ENCODE results near the gene MRTFA.

Gene MRTFA

GRCh38 chr22:40526960-40527359 lies 109.6 kb downstream of the MRTFA start:
- Histone ChIP-seq H3K9me3 (ENCODE audit: low read length) (no peaks in the 10 kb centered on the region), H3K4me3 (ENCODE audit: low read depth in 1 of 2, low read length in 2 of 2) (no peak overlapping the region), H3K36me3 (ENCODE audit: insufficient read depth, low read length) (no peaks in the 10 kb centered on the region), H3K4me1 (ENCODE audit: insufficient read depth, low read length) (peaks cover 2% of the 10 kb centered on the region), H3K27ac (ENCODE audit: low read depth, low read length) (no peak overlapping the region), H3K27me3 (ENCODE audit: control insufficient read depth in 1 of 2, insufficient read depth in 2 of 2, low read length in 2 of 2) (no peaks in the 10 kb centered on the region), H3K9ac (ENCODE audit: low read length) (no peak overlapping the region)

GRCh38 chr22:40525250-40525884 lies 111.2 kb downstream of the MRTFA start:
- H3K9ac ChIP-seq (ENCODE audit: low read length) = no peak overlapping the region
- no peaks in the 10 kb centered on the region for H3K27me3 ChIP-seq (ENCODE audit: control insufficient read depth in 1 of 2, insufficient read depth in 2 of 2, low read length in 2 of 2)
- H3K4me3 ChIP-seq (ENCODE audit: low read depth in 1 of 2, low read length in 2 of 2) = no peak overlapping the region
- H3K4me1 ChIP-seq (ENCODE audit: insufficient read depth, low read length) = no peaks in the 10 kb centered on the region
- no peak overlapping the region for H3K27ac ChIP-seq (ENCODE audit: low read depth, low read length)
- H3K36me3 ChIP-seq (ENCODE audit: insufficient read depth, low read length) = no peaks in the 10 kb centered on the region
- H3K9me3 ChIP-seq (ENCODE audit: low read length) = no peaks in the 10 kb centered on the region

DNA sequence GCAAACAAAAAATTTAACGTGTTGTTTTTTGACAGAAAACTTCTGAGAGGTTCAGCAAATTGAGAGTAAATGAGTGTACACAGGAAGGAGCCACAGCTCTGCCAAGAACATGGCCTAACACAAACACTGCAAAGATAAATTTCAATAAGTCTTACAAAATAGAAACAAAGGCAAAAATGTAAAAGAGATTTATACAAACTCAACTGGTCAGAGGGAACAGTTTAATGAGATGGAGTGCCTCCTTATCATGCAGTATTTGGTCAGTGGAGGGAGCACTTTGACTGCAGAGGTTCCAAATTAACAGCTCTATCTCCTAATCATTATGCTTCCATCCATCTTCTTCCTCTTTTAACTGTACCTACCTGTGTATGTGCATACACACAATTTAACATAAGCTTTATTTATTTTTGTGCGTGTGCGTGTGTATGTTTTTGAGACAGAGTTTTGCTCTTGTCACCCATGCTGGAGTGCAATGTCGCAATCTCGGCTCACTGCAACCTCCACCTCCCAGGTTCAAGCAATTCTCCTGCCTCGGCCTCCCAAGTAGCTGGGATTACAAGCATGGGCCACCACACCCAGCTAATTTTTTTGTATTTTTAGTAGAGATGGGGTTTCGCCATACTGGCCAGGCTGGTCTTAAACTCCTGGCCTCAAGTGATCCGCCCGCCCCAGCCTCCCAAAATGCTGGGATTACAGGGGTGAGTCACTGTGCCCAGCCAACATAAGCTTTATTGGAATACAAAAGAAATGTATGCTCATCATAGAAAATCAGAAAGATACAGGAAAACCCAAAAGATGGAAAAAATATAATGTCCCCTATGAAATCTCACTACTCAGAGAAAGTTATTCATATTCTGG lies 111.9 kb downstream of the MRTFA start:
- no peaks in the 10 kb centered on the region for H3K36me3 ChIP-seq (ENCODE audit: insufficient read depth, low read length)
- no peak overlapping the region for H3K4me3 ChIP-seq (ENCODE audit: low read depth in 1 of 2, low read length in 2 of 2)
- H3K9me3 ChIP-seq (ENCODE audit: low read length) = no peaks in the 10 kb centered on the region
- H3K27ac ChIP-seq (ENCODE audit: low read depth, low read length) = no peak overlapping the region
- H3K4me1 ChIP-seq (ENCODE audit: insufficient read depth, low read length) = no peaks in the 10 kb centered on the region
- no peak overlapping the region for H3K9ac ChIP-seq (ENCODE audit: low read length)
- H3K27me3 ChIP-seq (ENCODE audit: control insufficient read depth in 1 of 2, insufficient read depth in 2 of 2, low read length in 2 of 2) = no peaks in the 10 kb centered on the region

- Histone ChIP-seq H3K4me1 (ENCODE audit: insufficient read depth, low read length) (no peaks in the 10 kb centered on the region), H3K27me3 (ENCODE audit: control insufficient read depth in 1 of 2, insufficient read depth in 2 of 2, low read length in 2 of 2) (no peaks in the 10 kb centered on the region), H3K9ac (ENCODE audit: low read length) (no peak overlapping the region), H3K9me3 (ENCODE audit: low read length) (no peaks in the 10 kb centered on the region), H3K27ac (ENCODE audit: low read depth, low read length) (no peak overlapping the region), H3K36me3 (ENCODE audit: insufficient read depth, low read length) (no peaks in the 10 kb centered on the region), H3K4me3 (ENCODE audit: low read depth in 1 of 2, low read length in 2 of 2) (no peak overlapping the region)
These were observed 114.4 kb downstream of the MRTFA start for GRCh38 chr22:40522141-40522540.

DNA sequence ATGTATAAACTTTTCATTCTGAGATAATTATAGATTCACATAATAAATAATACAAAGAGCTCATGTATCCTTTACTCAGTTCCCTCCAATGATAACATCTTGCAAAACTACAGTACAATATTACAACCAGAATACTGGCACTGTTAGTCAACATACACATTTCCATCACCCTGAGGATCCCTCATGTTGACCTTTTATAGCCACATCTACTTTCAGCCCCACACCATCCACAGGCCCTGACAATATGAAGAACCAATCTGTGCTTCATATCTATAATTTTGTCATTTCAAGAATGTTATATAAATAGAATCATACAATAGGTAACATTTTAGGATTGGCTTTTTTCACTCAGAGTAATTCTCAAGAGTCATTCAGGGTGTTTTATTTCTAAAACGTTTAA lies 115.5 kb downstream of the MRTFA start:
- no peaks in the 10 kb centered on the region for H3K9me3 ChIP-seq (ENCODE audit: low read length)
- H3K27me3 ChIP-seq (ENCODE audit: control insufficient read depth in 1 of 2, insufficient read depth in 2 of 2, low read length in 2 of 2) = no peaks in the 10 kb centered on the region
- no peaks in the 10 kb centered on the region for H3K36me3 ChIP-seq (ENCODE audit: insufficient read depth, low read length)
- H3K4me1 ChIP-seq (ENCODE audit: insufficient read depth, low read length) = no peaks in the 10 kb centered on the region
- no peak overlapping the region for H3K27ac ChIP-seq (ENCODE audit: low read depth, low read length)
- no peak overlapping the region for H3K4me3 ChIP-seq (ENCODE audit: low read depth in 1 of 2, low read length in 2 of 2)
- no peak overlapping the region for H3K9ac ChIP-seq (ENCODE audit: low read length)

- H3K9me3 ChIP-seq (ENCODE audit: low read length) = no peaks in the 10 kb centered on the region
- no peaks in the 10 kb centered on the region for H3K4me1 ChIP-seq (ENCODE audit: insufficient read depth, low read length)
- no peak overlapping the region for H3K9ac ChIP-seq (ENCODE audit: low read length)
- no peaks in the 10 kb centered on the region for H3K36me3 ChIP-seq (ENCODE audit: insufficient read depth, low read length)
- H3K4me3 ChIP-seq (ENCODE audit: low read depth in 1 of 2, low read length in 2 of 2) = no peak overlapping the region
- H3K27ac ChIP-seq (ENCODE audit: low read depth, low read length) = no peak overlapping the region
- no peaks in the 10 kb centered on the region for H3K27me3 ChIP-seq (ENCODE audit: control insufficient read depth in 1 of 2, insufficient read depth in 2 of 2, low read length in 2 of 2)
These were observed 116.0 kb downstream of the MRTFA start for GRCh38 chr22:40520562-40520961.

DNA sequence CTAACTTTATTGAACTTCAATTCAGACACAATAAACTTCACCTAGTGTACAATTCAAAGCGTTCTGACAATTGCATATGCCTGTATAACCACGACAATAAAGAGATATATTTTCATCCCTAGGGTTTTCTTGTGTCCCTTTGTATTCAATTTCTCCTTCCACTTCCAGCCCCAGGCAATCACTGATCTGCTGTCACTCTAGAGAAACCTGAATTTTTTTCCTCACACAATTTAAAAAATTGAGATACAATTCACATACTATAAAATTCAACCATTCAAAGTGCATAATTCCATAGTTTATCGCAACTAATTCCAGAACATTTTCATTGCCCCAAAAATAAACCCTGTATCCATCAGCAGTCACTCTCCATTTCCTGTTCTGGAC lies 116.6 kb downstream of the MRTFA start:
- H3K27ac ChIP-seq (ENCODE audit: low read depth, low read length) = no peak overlapping the region

GRCh38 chr22:40519284-40519947 lies 117.1 kb downstream of the MRTFA start:
- H3K27me3 ChIP-seq (ENCODE audit: control insufficient read depth in 1 of 2, insufficient read depth in 2 of 2, low read length in 2 of 2) = no peaks in the 10 kb centered on the region
- H3K9me3 ChIP-seq (ENCODE audit: low read length) = no peaks in the 10 kb centered on the region
- H3K9ac ChIP-seq (ENCODE audit: low read length) = no peak overlapping the region
- H3K27ac ChIP-seq (ENCODE audit: low read depth, low read length) = no peak overlapping the region
- H3K4me3 ChIP-seq (ENCODE audit: low read depth in 1 of 2, low read length in 2 of 2) = no peak overlapping the region
- H3K36me3 ChIP-seq (ENCODE audit: insufficient read depth, low read length) = no peaks in the 10 kb centered on the region
- H3K4me1 ChIP-seq (ENCODE audit: insufficient read depth, low read length) = no peaks in the 10 kb centered on the region

More for the DNA sequence above, 116.6 kb downstream of the MRTFA start:
- Histone ChIP-seq H3K9me3 (ENCODE audit: low read length) (no peaks in the 10 kb centered on the region), H3K9ac (ENCODE audit: low read length) (no peak overlapping the region), H3K36me3 (ENCODE audit: insufficient read depth, low read length) (no peaks in the 10 kb centered on the region), H3K4me3 (ENCODE audit: low read depth in 1 of 2, low read length in 2 of 2) (no peak overlapping the region), H3K4me1 (ENCODE audit: insufficient read depth, low read length) (no peaks in the 10 kb centered on the region), H3K27me3 (ENCODE audit: control insufficient read depth in 1 of 2, insufficient read depth in 2 of 2, low read length in 2 of 2) (no peaks in the 10 kb centered on the region)

GRCh38 chr22:40518840-40519239 lies 117.7 kb downstream of the MRTFA start:
- Histone ChIP-seq H3K36me3 (ENCODE audit: insufficient read depth, low read length) (no peaks in the 10 kb centered on the region), H3K4me3 (ENCODE audit: low read depth in 1 of 2, low read length in 2 of 2) (no peak overlapping the region), H3K9me3 (ENCODE audit: low read length) (no peaks in the 10 kb centered on the region), H3K27ac (ENCODE audit: low read depth, low read length) (no peak overlapping the region), H3K4me1 (ENCODE audit: insufficient read depth, low read length) (no peaks in the 10 kb centered on the region), H3K9ac (ENCODE audit: low read length) (no peak overlapping the region), H3K27me3 (ENCODE audit: control insufficient read depth in 1 of 2, insufficient read depth in 2 of 2, low read length in 2 of 2) (no peaks in the 10 kb centered on the region)

DNA sequence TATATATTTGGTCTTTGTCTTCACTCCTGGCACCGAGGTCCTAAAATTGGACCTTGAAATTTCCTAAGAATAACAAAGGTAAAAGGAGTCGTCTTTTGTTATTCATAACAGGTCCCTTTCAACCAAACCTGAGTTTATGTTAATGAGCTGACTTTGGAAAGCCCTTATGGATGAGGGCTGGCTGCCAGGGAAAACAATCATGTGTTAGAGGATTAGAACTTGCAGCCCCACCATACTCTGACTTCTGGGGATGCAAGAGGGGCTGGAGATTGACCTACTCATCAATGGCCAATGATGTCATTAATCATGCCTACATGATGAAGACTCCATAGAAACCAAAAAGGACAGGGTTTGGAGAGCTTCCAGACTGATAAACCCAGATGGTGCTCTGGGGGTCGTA lies 118.9 kb downstream of the MRTFA start:
- Histone ChIP-seq H3K9me3 (ENCODE audit: low read length) (no peaks in the 10 kb centered on the region), H3K4me1 (ENCODE audit: insufficient read depth, low read length) (peaks cover 1% of the 10 kb centered on the region), H3K27me3 (ENCODE audit: control insufficient read depth in 1 of 2, insufficient read depth in 2 of 2, low read length in 2 of 2) (no peaks in the 10 kb centered on the region), H3K27ac (ENCODE audit: low read depth, low read length) (no peak overlapping the region), H3K4me3 (ENCODE audit: low read depth in 1 of 2, low read length in 2 of 2) (no peak overlapping the region), H3K9ac (ENCODE audit: low read length) (no peak overlapping the region), H3K36me3 (ENCODE audit: insufficient read depth, low read length) (no peaks in the 10 kb centered on the region)

- no peak overlapping the region for H3K4me3 ChIP-seq (ENCODE audit: low read depth in 1 of 2, low read length in 2 of 2)
- H3K9me3 ChIP-seq (ENCODE audit: low read length) = no peaks in the 10 kb centered on the region
- no peaks in the 10 kb centered on the region for H3K27me3 ChIP-seq (ENCODE audit: control insufficient read depth in 1 of 2, insufficient read depth in 2 of 2, low read length in 2 of 2)
- H3K36me3 ChIP-seq (ENCODE audit: insufficient read depth, low read length) = no peaks in the 10 kb centered on the region
- H3K9ac ChIP-seq (ENCODE audit: low read length) = no peak overlapping the region
- peaks cover 13% of the 10 kb centered on the region for H3K4me1 ChIP-seq (ENCODE audit: insufficient read depth, low read length)
- no peak overlapping the region for H3K27ac ChIP-seq (ENCODE audit: low read depth, low read length)
These were observed 120.1 kb downstream of the MRTFA start for GRCh38 chr22:40516416-40516815.

Data from muscle layer of colon (tissue), 2 donors.